Measurements from ENCODE around the gene VPS72.
"Not testable (repeated sequence)": the region's sequence is repeated elsewhere in the genome, so short reads cannot be mapped to it uniquely, and the experiment has no call there.

VPS72 gene

GRCh38 chr1:151189637-151190445, at the start of gene VPS72:
TSS of gene VPS72 (minus strand) at chr1:151190197. CDS start at chr1:151190121, 76 bp downstream.
- DNase-seq: peak; percentile 54 to 80 (median 66)

- no peak for DNase-seq
These were observed 48.4 kb upstream of the VPS72 start for GRCh38 chr1:151238467-151238739.

- DNase-seq: no peak
These were observed 47.9 kb upstream of the VPS72 start for GRCh38 chr1:151237678-151238466.

- no peak for DNase-seq
These were observed 45.2 kb upstream of the VPS72 start for GRCh38 chr1:151235235-151235634.

- DNase-seq: no peak
These were observed 32.1 kb upstream of the VPS72 start for GRCh38 chr1:151222130-151222529.

- DNase-seq: no peak
These were observed 31.6 kb upstream of the VPS72 start for GRCh38 chr1:151221616-151222015.

- no peak for DNase-seq
These were observed 23.6 kb upstream of the VPS72 start for GRCh38 chr1:151213560-151213959.

GRCh38 chr1:151211972-151212705, 22.1 kb upstream of the VPS72 start:
- DNase-seq: no peak

GRCh38 chr1:151210830-151211229, 20.8 kb upstream of the VPS72 start:
- DNase-seq: no peak

- DNase-seq: not testable (repeated sequence)
These were observed 15.5 kb upstream of the VPS72 start for GRCh38 chr1:151205381-151205965.

- DNase-seq: peak in 1 of 4 experiments; percentile 4
These were observed 10.0 kb upstream of the VPS72 start for GRCh38 chr1:151199873-151200581.

GRCh38 chr1:151198254-151199127, 8.5 kb upstream of the VPS72 start, which contains the start of gene PIP5K1A:
TSS of gene PIP5K1A (plus strand) at chr1:151198552. CDS start at chr1:151198997, 445 bp downstream.
- DNase-seq: peak; percentile 97 to 99 (median 98)

- DNase-seq: no peak
These were observed 7.9 kb upstream of the VPS72 start for GRCh38 chr1:151197863-151198253.

GRCh38 chr1:151196292-151196800, 6.3 kb upstream of the VPS72 start:
- peak in 1 of 4 experiments; percentile 15 for DNase-seq

- not testable (repeated sequence) for DNase-seq
These were observed 5.0 kb upstream of the VPS72 start for GRCh38 chr1:151194894-151195594.

GRCh38 chr1:151193856-151194255, 3.9 kb upstream of the VPS72 start:
- no peak for DNase-seq

GRCh38 chr1:151193304-151193703, 3.3 kb upstream of the VPS72 start:
- no peak for DNase-seq

- DNase-seq: no peak
These were observed 2.0 kb upstream of the VPS72 start for GRCh38 chr1:151192047-151192446.

GRCh38 chr1:151188667-151189066, 1.3 kb downstream of the VPS72 start:
- DNase-seq: not testable (repeated sequence)

- DNase-seq: no peak
These were observed 2.8 kb downstream of the VPS72 start for GRCh38 chr1:151187205-151187604.
